ENCODE measurements around the gene ERVH48-1.
"Not testable (repeated sequence)": the region's sequence is repeated elsewhere in the genome, so short reads cannot be mapped to it uniquely, and the experiment has no call there.

Gene ERVH48-1

DNA sequence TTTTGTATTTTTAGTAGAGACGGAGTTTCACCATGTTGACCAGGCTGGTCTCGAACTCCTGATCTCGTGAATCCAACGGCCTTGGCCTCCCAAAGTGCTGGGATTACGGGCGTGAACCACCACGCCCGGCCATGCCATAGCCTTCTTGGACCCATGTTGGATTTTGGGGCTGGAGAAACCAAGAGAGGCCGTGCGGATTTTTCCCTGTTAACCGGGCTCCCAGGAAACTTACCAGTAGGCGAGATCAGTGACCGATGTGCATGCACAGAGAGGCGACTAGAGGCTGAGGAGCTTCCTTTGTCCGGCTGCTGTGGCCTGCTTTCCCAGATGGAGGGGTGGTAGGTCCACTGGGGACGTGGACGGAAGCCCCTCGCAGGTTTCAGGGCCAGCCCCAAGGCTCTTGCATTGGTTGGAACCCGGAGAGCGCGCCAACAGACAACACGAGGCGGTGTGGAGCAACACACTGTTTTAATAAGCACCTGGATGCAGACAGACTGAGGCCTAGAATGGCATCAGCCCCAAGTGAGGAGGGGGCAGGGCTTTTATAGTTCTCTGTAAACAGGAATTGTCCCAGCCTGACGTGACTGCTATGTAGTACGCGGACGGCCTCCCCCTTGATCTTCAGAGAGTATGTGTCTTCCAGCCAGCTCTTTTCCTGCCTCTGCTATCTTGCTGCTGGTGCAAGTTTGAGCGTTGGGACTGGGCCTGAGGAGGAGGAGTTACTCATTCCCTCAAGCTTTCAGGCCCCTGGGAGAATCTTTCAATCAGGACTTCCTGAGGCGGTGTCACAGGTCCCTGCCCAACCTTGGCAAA is at the start of gene ERVH48-1:
ERVH48-1 (minus strand) TSS at position 517 of the 813 bp plus-strand sequence. CDS start 6,624 bp downstream, outside the sequence.
- no peak for DNase-seq (ENCODE audit: low read depth)

GRCh38 chr21:42973991-42974831 is 48.8 kb upstream of the ERVH48-1 start, which contains the start of gene PKNOX1:
Gene PKNOX1, plus strand, starts transcription at chr21:42974562. Its CDS starts 29,820 bp downstream, at chr21:43004382.
- DNase-seq (ENCODE audit: low read depth) = peak; percentile 100

- no peak for DNase-seq (ENCODE audit: low read depth)
Observed at GRCh38 chr21:42973309-42973990, 48.0 kb upstream of the ERVH48-1 start.

GRCh38 chr21:42971897-42972275 is 46.5 kb upstream of the ERVH48-1 start:
- DNase-seq (ENCODE audit: low read depth) = no peak

DNA sequence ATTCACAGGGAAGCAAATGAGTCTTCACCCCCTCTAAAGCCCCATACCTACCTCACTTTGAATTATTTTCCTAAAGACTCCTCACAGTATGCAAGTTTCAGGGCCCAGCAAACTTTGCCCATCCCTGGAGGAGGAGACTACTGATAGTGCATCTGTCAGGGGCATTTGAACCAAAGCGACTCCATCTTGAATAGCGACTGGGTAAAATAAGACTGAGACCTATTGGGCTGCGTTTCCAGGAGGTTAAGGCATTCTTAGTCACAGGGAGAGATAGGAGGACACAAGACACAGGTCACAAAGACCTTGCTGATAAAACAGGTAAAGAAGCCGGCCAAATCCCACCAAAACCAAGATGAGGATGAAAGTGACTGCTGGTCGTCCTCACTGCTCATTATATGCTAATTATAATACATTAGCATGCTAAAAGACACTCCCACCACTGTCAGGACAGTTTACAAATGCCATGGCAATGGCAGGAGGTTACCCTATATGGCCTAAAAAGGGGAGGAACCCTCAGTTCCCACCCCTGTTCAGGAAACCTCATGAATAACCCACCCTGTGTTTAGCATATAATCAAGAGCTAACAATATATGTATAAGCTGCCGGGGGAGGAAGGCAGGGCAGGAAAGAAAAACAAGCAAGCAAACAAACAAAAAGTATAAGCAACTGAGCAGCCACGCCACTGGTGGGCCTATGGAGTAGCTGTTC is 45.7 kb upstream of the ERVH48-1 start:
- DNase-seq (ENCODE audit: low read depth) = no peak

GRCh38 chr21:42969193-42969600 is 43.8 kb upstream of the ERVH48-1 start:
- no peak for DNase-seq (ENCODE audit: low read depth)

DNA sequence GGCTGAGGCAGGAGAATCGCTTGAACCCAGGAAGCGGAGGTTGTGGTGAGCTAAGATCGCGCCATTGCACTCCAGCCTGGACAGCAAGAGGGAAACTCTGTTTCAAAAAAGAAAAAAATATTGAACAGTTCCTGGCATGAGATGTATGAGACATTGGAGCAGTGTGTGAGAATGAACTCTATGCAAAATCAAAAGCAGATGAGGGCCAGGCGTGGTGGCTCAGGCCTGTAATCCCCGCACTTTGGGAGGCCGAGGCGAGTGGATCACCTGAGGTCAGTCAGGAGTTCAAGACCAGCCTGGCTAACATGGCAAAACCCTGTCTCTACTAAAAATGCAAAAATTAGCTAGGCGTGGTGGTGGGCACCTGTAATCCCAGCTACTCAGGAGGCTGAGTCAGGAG is 42.2 kb upstream of the ERVH48-1 start:
- DNase-seq (ENCODE audit: low read depth) = not testable (repeated sequence)

DNA sequence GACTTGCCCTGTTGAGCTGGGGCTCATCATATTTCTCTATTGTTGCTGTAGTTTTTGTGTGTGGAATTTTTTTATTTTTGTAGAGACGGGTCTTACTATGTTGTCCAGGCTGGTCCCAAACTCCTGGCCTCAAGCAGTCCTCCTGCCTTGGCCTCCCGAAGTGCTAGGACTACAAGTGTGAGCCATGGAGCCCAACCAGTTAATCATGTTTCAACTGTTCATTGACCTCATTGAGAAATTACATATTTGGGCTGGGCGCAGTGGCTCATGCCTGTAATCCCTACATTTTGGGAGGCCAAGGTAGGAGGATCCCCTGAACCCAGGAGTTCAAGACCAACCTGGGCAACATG is 39.8 kb upstream of the ERVH48-1 start:
- DNase-seq (ENCODE audit: low read depth) = no peak

- DNase-seq (ENCODE audit: low read depth) = no peak
Observed at GRCh38 chr21:42964546-42965210, 39.2 kb upstream of the ERVH48-1 start.

GRCh38 chr21:42964086-42964485 is 38.7 kb upstream of the ERVH48-1 start:
- no peak for DNase-seq (ENCODE audit: low read depth)

GRCh38 chr21:42962380-42963007 is 37.1 kb upstream of the ERVH48-1 start:
- DNase-seq (ENCODE audit: low read depth) = no peak

DNA sequence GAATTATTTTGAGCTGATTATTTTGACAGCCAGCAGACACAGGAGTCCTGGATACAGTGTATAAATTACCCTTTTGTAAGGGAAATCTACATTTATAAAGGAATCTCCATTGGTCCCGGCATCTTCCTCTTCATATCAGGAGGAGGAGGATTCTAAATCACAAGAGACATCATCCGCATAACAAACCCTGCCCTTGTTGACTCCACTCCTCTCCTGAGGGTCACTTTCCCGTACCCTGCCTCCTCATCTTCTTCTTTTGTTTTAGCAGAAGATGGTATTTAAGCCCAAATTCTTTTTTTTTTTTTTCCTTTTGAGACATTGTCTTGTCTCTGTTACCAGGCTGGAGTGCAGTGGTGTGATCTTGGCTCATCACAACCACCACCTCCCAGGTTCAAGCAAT is 34.3 kb upstream of the ERVH48-1 start:
- no peak for DNase-seq (ENCODE audit: low read depth)

DNA sequence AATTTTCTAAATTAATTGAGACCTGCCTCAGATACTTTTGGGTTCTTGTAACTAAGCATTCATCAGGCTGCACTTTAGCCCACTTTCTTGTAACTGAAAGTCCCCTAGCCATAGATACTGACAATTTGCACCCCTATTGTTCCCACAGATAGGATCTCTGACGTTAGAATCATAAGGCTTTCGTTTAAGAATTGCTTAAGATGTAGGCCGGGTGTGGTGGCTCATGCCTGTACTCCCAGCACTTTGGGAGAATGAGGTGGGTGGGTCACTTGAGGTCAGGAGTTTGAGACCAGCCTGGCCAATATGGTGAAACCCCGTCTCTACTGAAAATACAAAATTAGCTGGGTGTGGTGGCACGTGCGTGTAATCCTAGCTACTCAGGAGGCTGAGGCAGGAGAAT is 32.7 kb upstream of the ERVH48-1 start:
- not testable (repeated sequence) for DNase-seq (ENCODE audit: low read depth)

- no peak for DNase-seq (ENCODE audit: low read depth)
Observed at GRCh38 chr21:42956824-42957630, 31.6 kb upstream of the ERVH48-1 start.

DNA sequence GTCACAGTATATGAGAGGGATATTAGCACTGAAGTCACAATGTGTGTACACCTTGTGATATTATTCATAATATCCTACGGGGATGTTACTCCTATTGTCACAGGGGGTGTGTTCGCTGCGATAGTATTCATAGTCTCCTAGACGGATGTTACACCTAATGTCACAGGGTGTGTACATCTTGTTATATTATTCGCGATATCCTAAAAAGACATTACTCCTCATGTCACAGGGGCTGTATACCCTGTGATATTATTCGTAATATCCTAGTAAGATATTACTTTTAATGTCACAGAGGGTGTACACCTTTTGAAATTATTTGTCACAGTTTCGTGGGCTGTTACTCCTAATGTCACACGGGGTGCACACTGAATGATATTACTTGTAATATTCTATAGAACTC is 25.8 kb upstream of the ERVH48-1 start:
- not testable (repeated sequence) for DNase-seq (ENCODE audit: low read depth)

GRCh38 chr21:42949094-42949755 is 23.8 kb upstream of the ERVH48-1 start:
- not testable (repeated sequence) for DNase-seq (ENCODE audit: low read depth)

- DNase-seq (ENCODE audit: low read depth) = no peak
Observed at GRCh38 chr21:42942244-42942643, 16.8 kb upstream of the ERVH48-1 start.

DNA sequence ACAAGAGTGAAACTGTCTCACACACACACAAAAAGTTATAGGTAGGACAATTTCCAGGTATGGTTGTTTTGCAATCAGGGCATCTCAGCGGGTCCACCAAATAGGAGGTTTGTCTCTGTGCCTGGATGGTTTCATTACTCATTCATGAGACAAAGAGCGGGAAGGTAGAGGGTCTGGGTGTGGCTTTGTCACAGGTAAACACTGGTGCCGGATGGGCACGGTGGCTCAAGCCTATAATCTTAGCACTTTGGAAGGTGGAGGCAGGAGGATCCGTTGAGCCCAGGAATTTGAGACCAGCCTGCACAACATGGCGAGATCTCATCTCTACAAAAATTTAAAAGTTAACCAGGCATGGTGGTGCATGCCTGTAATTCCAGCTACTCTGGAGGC is 16.3 kb upstream of the ERVH48-1 start:
- no peak for DNase-seq (ENCODE audit: low read depth)

All from CMK (cell line).